Endothelial cell (in vitro differentiated cells): ENCODE measurements around the gene ANKRD42. TPM values are rescaled to one million over a fixed set of nuclear protein-coding genes. Genes with fewer than 3 reads are reported as not detected.
A peak's percentile ranks its signal among the peaks of the same experiment; 100 is the strongest.

Source experiments
- DNase-seq: peaks from one replicate; pipeline ENCODE4 v3.0.0; 2021; ENCODE audit warnings: low spot score
- H3K27ac Mint-ChIP-seq: one replicate; pipeline ENCODE4 v1.8.0; 2021; ENCODE audit warnings: mixed read lengths, inconsistent platforms; ENCODE audit not compliant: unreplicated experiment
- H3K27me3 Mint-ChIP-seq: one replicate; pipeline ENCODE4 v1.8.0; 2021; ENCODE audit warnings: mild to moderate bottlenecking, moderate library complexity, mixed read lengths, inconsistent platforms; ENCODE audit not compliant: unreplicated experiment
- H3K36me3 Mint-ChIP-seq: one replicate; pipeline ENCODE4 v1.8.0; 2021; ENCODE audit warnings: mild to moderate bottlenecking, low read depth, mixed read lengths, inconsistent platforms; ENCODE audit not compliant: unreplicated experiment
- H3K4me1 Mint-ChIP-seq: one replicate; pipeline ENCODE4 v1.8.0; 2021; ENCODE audit warnings: mild to moderate bottlenecking, mixed read lengths, inconsistent platforms; ENCODE audit not compliant: unreplicated experiment
- H3K4me3 Mint-ChIP-seq: one replicate; pipeline ENCODE4 v1.8.0; 2021; ENCODE audit warnings: mild to moderate bottlenecking, mixed read lengths, inconsistent platforms; ENCODE audit not compliant: unreplicated experiment
- H3K9me3 Mint-ChIP-seq: one replicate; pipeline ENCODE4 v1.8.0; 2021; ENCODE audit warnings: mixed read lengths, inconsistent platforms; ENCODE audit not compliant: unreplicated experiment
- CTCF ChIP-seq: fragments of 200-600 bp; sonication (generic); IDR thresholded peaks from one replicate; pipeline ENCODE4 v1.5.0; 2021; ENCODE audit warnings: antibody characterized with exemption; ENCODE audit not compliant: unreplicated experiment
- long read RNA-seq: library from polyadenylated mRNA; unstranded; transcript quantifications from one replicate; pipeline ENCODE4 v2.0.0, GENCODE V29; 2020; ENCODE audit not compliant: unreplicated experiment
- total RNA-seq: library from RNA; stranded (reverse); fragmentation: NEBNext Ultra II Directional; extraction: Animal tissue kit (Norgen Biotek cat#: 25700); gene quantifications from one replicate; pipeline ENCODE4 v1.2.1, GENCODE V29; 2021; ENCODE audit not compliant: unreplicated experiment

ANKRD42 gene
- total RNA-seq, result 11.4 TPM
- long read RNA-seq, partial matches to known transcripts, result 1 of 4 reads
- long read RNA-seq, other reads (novel, unspliced or antisense), result 3 of 4 reads

GRCh38 chr11:83193315-83194280, at the start of gene ANKRD42:
ANKRD42 (plus strand) TSS chr11:83193712; CDS start chr11:83194671, 959 bp downstream.
- DNase-seq, result peak; percentile 90

GRCh38 chr11:83147895-83148294, 45.6 kb upstream of the ANKRD42 start:
- H3K9me3 Mint-ChIP-seq, result no peaks in the 10 kb centered on the region
- no peaks in the 10 kb centered on the region for H3K27me3 Mint-ChIP-seq
- H3K4me1 Mint-ChIP-seq, result peaks cover 3% of the 10 kb centered on the region
- no peak for DNase-seq
- no peak overlapping the region for H3K27ac Mint-ChIP-seq
- no peak overlapping the region for H3K4me3 Mint-ChIP-seq
- H3K36me3 Mint-ChIP-seq, result no peaks in the 10 kb centered on the region
- TF ChIP-seq CTCF, result no peak

More at GRCh38 chr11:83193315-83194280, at the start of gene ANKRD42:
- Mint-ChIP-seq H3K4me1 (peaks cover 42% of the 10 kb centered on the region), H3K9me3 (no peaks in the 10 kb centered on the region), H3K27me3 (peaks cover 26% of the 10 kb centered on the region), H3K36me3 (peaks cover 21% of the 10 kb centered on the region), H3K27ac (peak within 1 kb of the TSS; percentile 92), H3K4me3 (peak within 1 kb of the TSS; percentile 97)
- no peak for TF ChIP-seq CTCF

GRCh38 chr11:83150450-83150849, 43.1 kb upstream of the ANKRD42 start:
- TF ChIP-seq CTCF, result no peak
- H3K36me3 Mint-ChIP-seq, result no peaks in the 10 kb centered on the region
- no peak for DNase-seq
- no peak overlapping the region for H3K4me3 Mint-ChIP-seq
- H3K27me3 Mint-ChIP-seq, result peaks cover 1% of the 10 kb centered on the region
- H3K4me1 Mint-ChIP-seq, result peaks cover 2% of the 10 kb centered on the region
- no peak overlapping the region for H3K27ac Mint-ChIP-seq
- no peaks in the 10 kb centered on the region for H3K9me3 Mint-ChIP-seq

GRCh38 chr11:83151274-83151977, 42.1 kb upstream of the ANKRD42 start:
- Mint-ChIP-seq H3K9me3 (no peaks in the 10 kb centered on the region), H3K36me3 (no peaks in the 10 kb centered on the region), H3K27me3 (peaks cover 6% of the 10 kb centered on the region), H3K27ac (no peak overlapping the region), H3K4me1 (peaks cover 2% of the 10 kb centered on the region), H3K4me3 (no peak overlapping the region)
- no peak for TF ChIP-seq CTCF
- DNase-seq, result no peak
